Activated naive CD4-positive, alpha-beta T cell treated with anti-CD3 and anti-CD28 coated beads, Interleukin-2, amount 10 ng/mL, durations not matched to agents 7 days and 5 days (primary cell): ENCODE measurements around the gene SIK3.

Experiments
- CTCF ChIA-PET: fragments of 350-600 bp; sonication (Branson Sonifier 250); formaldehyde crosslinking; loops from one replicate; lab custom pipeline; 2021; ENCODE audit warnings: antibody characterized with exemption; lab: Charles Lee
- DNase-seq: peaks from one replicate; pipeline ENCODE4 v3.0.0-alpha.2; 2020
- H3K27ac Mint-ChIP-seq: one replicate; pipeline ENCODE4 v1.8.0; 2021; ENCODE audit warnings: mild to moderate bottlenecking, moderate library complexity, mixed read lengths
- H3K27me3 Mint-ChIP-seq: one replicate; pipeline ENCODE4 v1.8.0; 2021; ENCODE audit warnings: mild to moderate bottlenecking, mixed read lengths
- H3K36me3 Mint-ChIP-seq: one replicate; pipeline ENCODE4 v1.8.0; 2021; ENCODE audit warnings: mixed read lengths
- H3K4me1 Mint-ChIP-seq: one replicate; pipeline ENCODE4 v1.8.0; 2021; ENCODE audit warnings: mixed read lengths
- H3K4me3 Mint-ChIP-seq: one replicate; pipeline ENCODE4 v1.8.0; 2021; ENCODE audit warnings: mild to moderate bottlenecking, moderate library complexity, mixed read lengths
- H3K9me3 Mint-ChIP-seq: one replicate; pipeline ENCODE4 v1.8.0; 2021; ENCODE audit warnings: mixed read lengths

The SIK3 gene

DNA sequence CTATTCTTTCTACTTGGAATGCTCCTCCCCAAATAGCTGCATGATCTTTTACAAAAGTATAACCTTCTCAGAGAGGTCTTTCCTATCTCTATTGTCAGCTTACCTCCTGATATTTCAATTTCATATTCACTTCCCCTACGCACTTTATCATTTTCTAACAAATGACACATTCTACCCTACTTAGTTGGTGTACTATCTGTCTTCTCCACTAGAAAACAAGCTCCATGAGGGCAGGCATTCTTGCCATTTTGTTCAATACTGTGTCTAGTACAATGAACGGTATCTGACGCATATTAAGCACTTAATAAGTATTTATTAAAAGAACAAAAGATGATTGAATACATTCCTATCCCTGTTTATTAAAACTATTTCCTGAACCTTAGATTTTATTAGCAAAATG is 164.3 kb downstream of the SIK3 start:
- Mint-ChIP-seq H3K4me3 (no peak overlapping the region), H3K27ac (no peak overlapping the region), H3K4me1 (peaks cover 47% of the 10 kb centered on the region), H3K9me3 (peaks cover 5% of the 10 kb centered on the region), H3K36me3 (peaks cover 21% of the 10 kb centered on the region), H3K27me3 (no peaks in the 10 kb centered on the region)
- CTCF ChIA-PET = interaction anchor here (0.8 kb wide), 1 partner anchor 143 kb away, joined by 4 read pairs; no protein-coding TSS in a partner anchor
- DNase-seq = no peak

- CTCF ChIA-PET = interaction anchor here (0.8 kb wide), 1 partner anchor 146 kb away, joined by 3 read pairs; no protein-coding TSS in a partner anchor
- H3K9me3 Mint-ChIP-seq = peaks cover 5% of the 10 kb centered on the region
These were observed 166.0 kb downstream of the SIK3 start for GRCh38 chr11:116932181-116932580.

GRCh38 chr11:116931206-116931953 is 166.8 kb downstream of the SIK3 start:
- peaks cover 5% of the 10 kb centered on the region for H3K9me3 Mint-ChIP-seq
- H3K36me3 Mint-ChIP-seq = peaks cover 19% of the 10 kb centered on the region
- H3K4me1 Mint-ChIP-seq = peaks cover 72% of the 10 kb centered on the region
- no peaks in the 10 kb centered on the region for H3K27me3 Mint-ChIP-seq
- CTCF ChIA-PET = interaction anchor here (0.8 to 3.1 kb wide), 3 partner anchors 14 to 165 kb away, joined by 3 to 20 read pairs (median 4); partner anchors contain the start of gene SIK3
- peak overlapping the region; percentile 81 for H3K4me3 Mint-ChIP-seq
- H3K27ac Mint-ChIP-seq = peak overlapping the region; percentile 92
- DNase-seq = peak; percentile 54

More at GRCh38 chr11:116932181-116932580, 166.0 kb downstream of the SIK3 start:
- Mint-ChIP-seq H3K27me3 (no peaks in the 10 kb centered on the region), H3K4me1 (peaks cover 65% of the 10 kb centered on the region), H3K4me3 (peak overlapping the region; percentile 81), H3K36me3 (peaks cover 22% of the 10 kb centered on the region), H3K27ac (peak overlapping the region; percentile 92)
- DNase-seq = no peak

DNA sequence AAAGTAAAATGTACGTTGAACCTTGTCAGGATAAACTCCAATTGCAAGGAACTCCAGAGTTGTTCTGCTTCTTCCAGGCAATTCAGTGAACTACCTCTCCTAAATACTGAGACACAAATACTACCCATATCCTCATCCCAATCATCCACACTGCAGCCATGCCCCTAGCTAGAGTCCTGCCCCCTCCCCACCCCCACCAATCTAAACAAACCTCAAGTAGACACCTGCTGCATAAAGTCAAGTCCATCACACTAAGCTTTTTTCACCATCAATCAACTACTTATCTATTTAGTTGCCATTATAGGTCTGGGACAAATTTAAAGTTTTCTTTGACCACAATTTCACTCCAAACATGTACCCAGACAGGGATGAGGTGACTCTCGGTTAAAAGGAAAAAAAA is 167.6 kb downstream of the SIK3 start:
- DNase-seq = no peak
- H3K4me3 Mint-ChIP-seq = peak overlapping the region; percentile 81
- CTCF ChIA-PET = interaction anchor here (1.0 to 3.1 kb wide), 5 partner anchors 12 to 172 kb away, joined by 3 to 20 read pairs (median 4); partner anchors contain the start of gene SIK3
- peaks cover 79% of the 10 kb centered on the region for H3K4me1 Mint-ChIP-seq
- peaks cover 23% of the 10 kb centered on the region for H3K36me3 Mint-ChIP-seq
- H3K27me3 Mint-ChIP-seq = no peaks in the 10 kb centered on the region
- H3K27ac Mint-ChIP-seq = peak overlapping the region; percentile 92
- H3K9me3 Mint-ChIP-seq = peaks cover 5% of the 10 kb centered on the region

GRCh38 chr11:116930177-116930576 is 168.1 kb downstream of the SIK3 start:
- H3K27ac Mint-ChIP-seq = peak overlapping the region; percentile 92
- H3K4me3 Mint-ChIP-seq = peak overlapping the region; percentile 81
- DNase-seq = peak; percentile 70
- CTCF ChIA-PET = interaction anchor here (0.9 to 3.1 kb wide), 7 partner anchors 10 to 173 kb away, joined by 3 to 20 read pairs (median 4); partner anchors contain the start of gene SIK3
- peaks cover 5% of the 10 kb centered on the region for H3K9me3 Mint-ChIP-seq
- H3K4me1 Mint-ChIP-seq = peaks cover 83% of the 10 kb centered on the region
- no peaks in the 10 kb centered on the region for H3K27me3 Mint-ChIP-seq
- H3K36me3 Mint-ChIP-seq = peaks cover 23% of the 10 kb centered on the region

DNA sequence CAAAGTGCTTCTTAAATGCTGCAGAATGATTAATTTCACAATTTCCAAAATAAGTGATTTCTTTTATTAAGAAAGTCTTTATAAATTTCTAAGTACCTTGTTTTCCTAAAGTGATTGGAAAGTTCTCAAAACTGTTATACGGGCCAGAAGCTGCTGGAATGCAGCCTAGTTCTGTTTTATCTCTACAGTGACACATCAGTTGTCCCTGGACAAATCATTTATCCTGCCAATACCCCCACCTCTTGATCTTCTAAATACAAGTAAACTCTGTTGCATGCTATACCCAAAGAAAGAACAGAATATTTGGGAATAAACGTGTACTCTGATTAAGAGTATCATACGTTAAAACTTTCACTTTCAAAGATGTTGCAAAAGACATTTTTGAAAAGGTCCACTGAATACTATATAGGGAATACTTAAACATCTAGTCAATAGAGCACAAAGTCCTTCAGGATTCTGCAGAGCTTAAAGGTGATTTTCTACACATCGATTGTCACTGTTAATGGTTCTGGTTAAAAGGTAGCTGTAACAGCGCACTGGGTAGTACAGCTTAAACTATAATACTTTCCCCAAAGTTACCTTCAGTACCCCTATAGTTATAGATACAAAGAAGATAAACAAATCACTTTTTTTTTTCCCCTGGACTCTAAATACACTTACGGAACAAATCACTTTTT is 168.7 kb downstream of the SIK3 start:
- H3K9me3 Mint-ChIP-seq = peaks cover 5% of the 10 kb centered on the region
- peak overlapping the region; percentile 92 for H3K27ac Mint-ChIP-seq
- H3K4me3 Mint-ChIP-seq = peak overlapping the region; percentile 81
- peaks cover 90% of the 10 kb centered on the region for H3K4me1 Mint-ChIP-seq
- peaks cover 29% of the 10 kb centered on the region for H3K36me3 Mint-ChIP-seq
- DNase-seq = no peak
- H3K27me3 Mint-ChIP-seq = no peaks in the 10 kb centered on the region
- CTCF ChIA-PET = interaction anchor here (0.5 to 3.1 kb wide), 12 partner anchors 9 to 173 kb away, joined by 3 to 20 read pairs (median 4); partner anchors contain the start of genes APOA5 and SIK3

DNA sequence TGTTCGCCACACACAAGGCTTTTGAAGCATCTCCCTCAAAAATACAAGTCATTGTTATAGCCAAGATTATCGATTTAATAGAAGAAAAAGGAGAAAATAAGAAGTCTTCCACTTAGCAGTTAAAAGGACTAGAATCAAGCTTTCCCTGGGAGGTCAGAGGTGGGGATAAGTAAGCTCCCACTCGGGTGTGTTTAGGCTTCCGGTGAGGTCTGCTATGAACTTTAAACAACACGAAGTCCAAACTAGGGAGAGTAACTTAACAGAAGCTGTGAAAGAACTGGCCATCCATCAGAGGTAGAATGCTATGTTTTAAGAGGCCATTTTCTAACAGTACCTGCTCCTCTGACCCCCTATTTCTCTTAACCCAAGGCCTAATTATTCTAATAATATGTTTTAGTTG is 169.4 kb downstream of the SIK3 start:
- DNase-seq = no peak
- H3K9me3 Mint-ChIP-seq = peaks cover 4% of the 10 kb centered on the region
- H3K4me1 Mint-ChIP-seq = peaks cover 93% of the 10 kb centered on the region

GRCh38 chr11:116928102-116928777 is 170.0 kb downstream of the SIK3 start:
- H3K36me3 Mint-ChIP-seq = peaks cover 29% of the 10 kb centered on the region
- peak; percentile 34 for DNase-seq
- H3K4me3 Mint-ChIP-seq = peak overlapping the region; percentile 36
- H3K9me3 Mint-ChIP-seq = no peaks in the 10 kb centered on the region
- H3K27me3 Mint-ChIP-seq = no peaks in the 10 kb centered on the region
- H3K27ac Mint-ChIP-seq = peak overlapping the region; percentile 92
- H3K4me1 Mint-ChIP-seq = peaks cover 93% of the 10 kb centered on the region
- CTCF ChIA-PET = interaction anchor here (1.1 to 1.4 kb wide), 3 partner anchors 10 to 178 kb away, joined by 3 to 4 read pairs (median 4); no protein-coding TSS in a partner anchor

More for the DNA sequence above, 169.4 kb downstream of the SIK3 start:
- CTCF ChIA-PET = interaction anchor here (0.9 to 3.1 kb wide), 10 partner anchors 8 to 177 kb away, joined by 3 to 20 read pairs (median 4); partner anchors contain the start of genes APOA5 and SIK3
- Mint-ChIP-seq H3K27ac (peak overlapping the region; percentile 92), H3K27me3 (no peaks in the 10 kb centered on the region), H3K4me3 (peak overlapping the region; percentile 42), H3K36me3 (peaks cover 27% of the 10 kb centered on the region)

DNA sequence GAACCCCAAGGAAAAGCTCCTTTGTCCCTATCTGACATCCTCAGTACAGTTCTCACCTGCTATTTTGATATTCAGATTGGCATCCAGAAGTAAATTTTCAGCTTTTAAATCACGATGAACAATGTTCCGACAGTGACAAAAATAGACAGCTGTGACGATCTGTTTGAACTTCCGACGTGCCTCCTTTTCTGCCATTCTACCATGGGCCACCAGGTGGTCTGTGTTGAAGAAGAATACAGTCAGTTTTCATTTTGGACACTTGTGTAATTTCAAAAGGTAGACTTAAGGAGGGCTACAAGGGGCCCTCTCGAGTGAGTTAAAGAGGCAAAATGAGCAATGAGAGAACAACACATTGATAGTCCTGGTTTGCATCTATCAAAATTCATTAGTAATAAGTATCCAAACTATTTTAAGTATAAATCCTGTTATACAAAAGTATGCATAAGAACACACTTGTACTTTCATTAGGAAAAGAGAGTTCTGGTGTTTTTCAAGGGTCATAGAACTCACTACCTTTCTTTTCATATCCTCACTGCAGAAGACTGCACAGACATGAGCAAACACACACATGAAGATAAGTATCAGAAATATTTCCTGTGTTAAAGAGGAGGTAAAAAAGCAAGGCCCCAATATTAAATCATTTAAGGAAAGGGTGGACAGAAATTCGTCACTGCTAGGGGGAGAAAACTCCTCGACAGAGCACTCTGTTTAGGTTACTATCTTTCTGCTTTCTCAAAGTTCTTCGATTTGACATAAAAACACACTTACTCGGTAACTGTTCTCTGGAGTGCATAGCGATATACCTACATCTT is 170.9 kb downstream of the SIK3 start:
- peak; percentile 77 for DNase-seq
- peaks cover 32% of the 10 kb centered on the region for H3K36me3 Mint-ChIP-seq
- CTCF ChIA-PET = interaction anchor here (0.9 to 1.2 kb wide), 9 partner anchors 31 to 179 kb away, joined by 3 to 5 read pairs (median 4); partner anchors contain the start of gene SIK3
- peaks cover 90% of the 10 kb centered on the region for H3K4me1 Mint-ChIP-seq
- no peaks in the 10 kb centered on the region for H3K9me3 Mint-ChIP-seq
- H3K27me3 Mint-ChIP-seq = no peaks in the 10 kb centered on the region
- peak overlapping the region; percentile 48 for H3K4me3 Mint-ChIP-seq
- peak overlapping the region; percentile 92 for H3K27ac Mint-ChIP-seq

GRCh38 chr11:116925050-116925449 is 173.2 kb downstream of the SIK3 start:
- CTCF ChIA-PET = interaction anchor here (0.8 to 1.5 kb wide), 8 partner anchors 37 to 181 kb away, joined by 3 to 7 read pairs (median 3); no protein-coding TSS in a partner anchor

DNA sequence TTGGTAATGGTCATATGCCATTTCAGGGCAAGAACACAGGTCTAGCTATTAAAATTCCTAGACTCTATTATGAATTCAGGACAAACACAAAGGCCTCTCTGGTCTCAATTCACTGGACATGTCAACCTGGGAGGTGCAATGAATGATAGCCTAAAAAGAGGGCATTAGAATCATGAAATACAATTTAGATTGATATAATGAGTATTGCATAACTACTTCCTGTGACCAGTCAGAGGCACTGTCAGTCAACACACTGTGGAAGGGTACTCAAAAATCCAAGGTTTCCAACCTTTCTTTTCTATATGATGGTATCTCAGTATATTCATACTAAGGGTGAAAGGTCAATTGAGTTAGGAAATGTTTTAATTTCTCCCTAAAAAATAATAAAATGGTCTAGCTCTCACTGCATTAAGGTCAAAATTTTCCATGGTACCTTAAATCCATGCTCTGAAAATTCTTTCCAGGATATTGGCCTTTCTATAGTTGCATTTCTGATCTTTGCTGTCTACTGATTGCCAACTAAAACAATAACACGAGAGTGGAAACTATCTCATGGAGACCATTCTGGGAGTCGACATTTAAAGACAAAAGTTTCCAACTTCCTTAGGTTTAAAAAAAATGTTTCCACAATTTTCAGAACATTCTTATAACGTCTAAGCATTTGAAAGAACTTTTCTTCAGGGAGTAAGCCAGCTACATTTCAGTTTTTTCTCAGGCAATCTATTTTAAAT is 179.1 kb downstream of the SIK3 start:
- H3K27ac Mint-ChIP-seq = no peak overlapping the region

More at GRCh38 chr11:116925050-116925449, 173.2 kb downstream of the SIK3 start:
- Mint-ChIP-seq H3K4me1 (peaks cover 67% of the 10 kb centered on the region), H3K27me3 (no peaks in the 10 kb centered on the region), H3K9me3 (no peaks in the 10 kb centered on the region), H3K27ac (peak overlapping the region; percentile 92), H3K4me3 (peak overlapping the region; percentile 51), H3K36me3 (peaks cover 39% of the 10 kb centered on the region)
- DNase-seq = peak; percentile 55

GRCh38 chr11:116917632-116918031 is 180.6 kb downstream of the SIK3 start:
- peaks cover 9% of the 10 kb centered on the region for H3K36me3 Mint-ChIP-seq
- no peak overlapping the region for H3K4me3 Mint-ChIP-seq
- CTCF ChIA-PET = interaction anchor here (1.0 to 1.6 kb wide), 4 partner anchors 11 to 82 kb away, joined by 3 to 4 read pairs (median 4); no protein-coding TSS in a partner anchor
- no peaks in the 10 kb centered on the region for H3K9me3 Mint-ChIP-seq
- no peaks in the 10 kb centered on the region for H3K4me1 Mint-ChIP-seq
- H3K27ac Mint-ChIP-seq = no peak overlapping the region
- H3K27me3 Mint-ChIP-seq = no peaks in the 10 kb centered on the region
- DNase-seq = no peak

More for the DNA sequence above, 179.1 kb downstream of the SIK3 start:
- H3K36me3 Mint-ChIP-seq = peaks cover 19% of the 10 kb centered on the region
- H3K9me3 Mint-ChIP-seq = no peaks in the 10 kb centered on the region
- CTCF ChIA-PET = interaction anchor here (1.3 kb wide), 1 partner anchor 66 kb away, joined by 4 read pairs; no protein-coding TSS in a partner anchor
- H3K27me3 Mint-ChIP-seq = no peaks in the 10 kb centered on the region
- no peak overlapping the region for H3K4me3 Mint-ChIP-seq
- peaks cover 9% of the 10 kb centered on the region for H3K4me1 Mint-ChIP-seq
- no peak for DNase-seq
